Naive B cell (primary cell): ENCODE results near the gene C5orf22. TPM values are rescaled to one million over a fixed set of nuclear protein-coding genes. Genes with fewer than 3 reads are reported as not detected.
"Not testable (repeated sequence)": the region's sequence is repeated elsewhere in the genome, so short reads cannot be mapped to it uniquely, and the experiment has no call there.

Source experiments
- ATAC-seq, 2 donors: fragments of 150-1000 bp; cut with Tn5 transposase; 2 replicates each; pipeline ENCODE4 v1.10.0; 2021; ENCODE audit warnings: low read depth in 2 of 2, mild to moderate bottlenecking in 2 of 2, moderate library complexity in 2 of 2
- DNase-seq: peaks from one replicate; pipeline ENCODE4 v3.0.0; 2022
- H3K27ac Mint-ChIP-seq, 6 donors: one replicate each; pipeline ENCODE4 v1.8.0; 2020 to 2022; ENCODE audit warnings: mild to moderate bottlenecking in 6 of 6, mixed read lengths in 6 of 6, moderate library complexity in 5 of 6, inconsistent platforms in 2 of 6
- H3K27me3 Mint-ChIP-seq, 3 donors: one replicate each; pipeline ENCODE4 v1.8.0; 2021 to 2022; ENCODE audit warnings: mixed read lengths in 3 of 3, mild to moderate bottlenecking in 1 of 3
- H3K36me3 Mint-ChIP-seq, 2 donors: one replicate each; pipeline ENCODE4 v1.8.0; 2020 to 2022; ENCODE audit warnings: mixed read lengths in 2 of 2, inconsistent platforms in 1 of 2, mild to moderate bottlenecking in 1 of 2
- H3K4me1 Mint-ChIP-seq, 3 donors: one replicate each; pipeline ENCODE4 v1.8.0; 2020 to 2022; ENCODE audit warnings: mixed read lengths in 3 of 3, inconsistent platforms in 1 of 3, mild to moderate bottlenecking in 1 of 3, moderate library complexity in 1 of 3
- H3K4me3 Mint-ChIP-seq, 8 donors: one replicate each; pipeline ENCODE4 v1.8.0; 2020 to 2022; ENCODE audit warnings: mild to moderate bottlenecking in 8 of 8, mixed read lengths in 8 of 8, moderate library complexity in 8 of 8, inconsistent platforms in 2 of 8
- H3K9me3 Mint-ChIP-seq, 7 donors: one replicate each; pipeline ENCODE4 v1.8.0; 2020 to 2022; ENCODE audit warnings: mixed read lengths in 7 of 7, mild to moderate bottlenecking in 5 of 7, inconsistent platforms in 2 of 7, moderate library complexity in 1 of 7
- polyA plus RNA-seq, 6 donors: library from polyadenylated mRNA; unstranded; fragments of 300-500 nt; fragmentation: Illumina TruSeq; gene quantifications; one replicate each; pipeline ENCODE4 v1.2.3, GENCODE V29; 2021; ENCODE audit warnings: low read depth in 6 of 6

The C5orf22 gene
- polyA plus RNA-seq, 6 donors from 2014 or later: 19.5 to 31.3 (median 25.9) TPM

DNA sequence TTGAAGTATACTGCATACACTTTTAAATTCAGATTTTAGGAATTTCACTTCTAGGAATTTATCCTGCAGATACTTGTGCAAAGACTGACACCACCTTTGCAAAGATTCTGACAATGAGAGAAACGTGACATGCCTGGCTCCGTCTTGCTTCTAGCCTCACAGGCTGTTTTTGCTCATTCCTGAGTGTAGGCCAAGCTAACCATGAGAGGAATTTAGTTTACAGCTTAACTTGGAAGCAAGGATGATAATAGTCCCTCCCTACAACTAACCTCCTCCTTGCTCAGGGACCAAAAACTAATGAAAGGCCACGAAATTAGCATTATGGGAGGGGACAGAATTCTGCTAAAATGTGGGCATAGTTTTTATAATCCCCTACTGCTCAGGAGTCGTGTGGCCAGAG is 31.1 kb downstream of the C5orf22 start:
- DNase-seq (no peak), ATAC-seq (no peak)
- Mint-ChIP-seq H3K9me3 (peaks cover 14 to 26% (median 18%) of the 10 kb centered on the region in 7 donors), H3K27ac (no peak overlapping the region), H3K27me3 (no peaks in the 10 kb centered on the region), H3K36me3 (peaks cover 7 to 29% of the 10 kb centered on the region in 2 donors), H3K4me1 (no peaks in the 10 kb centered on the region), H3K4me3 (no peak overlapping the region)

DNA sequence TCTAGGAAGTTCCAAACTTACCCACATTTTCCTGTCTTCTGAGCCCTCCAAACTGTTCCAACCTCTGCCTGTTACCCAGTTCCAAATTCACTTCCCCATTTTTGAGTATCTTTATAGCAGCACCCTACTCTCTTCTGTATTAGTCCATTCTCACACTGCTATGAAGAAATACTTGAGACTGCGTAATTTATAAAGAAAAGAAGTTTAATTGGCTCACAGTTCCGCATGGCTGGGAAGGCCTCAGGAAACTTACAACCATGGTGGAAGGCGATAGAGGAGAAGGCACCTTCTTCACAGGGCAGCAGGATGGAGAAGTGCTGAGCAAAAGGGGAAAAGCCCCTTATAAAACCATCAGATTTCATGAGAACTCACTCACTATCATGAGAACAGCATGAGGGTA is 34.3 kb downstream of the C5orf22 start:
- not testable (repeated sequence) for H3K4me3 Mint-ChIP-seq, DNase-seq, H3K27ac Mint-ChIP-seq, H3K27me3 Mint-ChIP-seq, H3K4me1 Mint-ChIP-seq, ATAC-seq
- H3K36me3 Mint-ChIP-seq: peaks cover 5 to 29% of the 10 kb centered on the region in 2 donors
- peaks cover 14 to 26% (median 18%) of the 10 kb centered on the region in 7 donors for H3K9me3 Mint-ChIP-seq

DNA sequence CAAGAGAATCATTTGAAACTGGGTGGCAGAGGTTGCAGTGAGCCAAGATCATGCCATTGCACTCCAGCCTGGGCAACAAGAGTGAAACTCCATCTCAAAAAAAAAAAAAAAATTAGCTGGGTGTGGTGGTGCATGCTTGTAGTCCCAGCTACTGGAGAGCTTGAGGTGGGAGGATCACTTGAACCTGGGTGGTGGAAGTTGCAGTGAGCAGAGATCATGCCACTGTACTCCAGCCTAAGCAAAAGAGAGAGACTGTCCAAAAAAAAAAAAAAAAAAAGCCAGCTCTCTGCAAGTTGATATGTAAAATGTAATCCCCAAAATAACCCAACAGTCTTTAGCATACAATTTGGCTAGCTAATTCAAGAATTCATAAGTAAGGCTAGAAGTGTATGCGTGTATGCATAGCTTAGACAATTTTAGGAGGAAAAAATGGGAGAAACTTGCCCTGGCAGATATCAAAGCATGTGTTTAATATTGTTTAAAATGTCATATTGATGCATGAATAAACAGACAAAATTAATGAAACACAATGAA is 36.3 kb downstream of the C5orf22 start:
- Mint-ChIP-seq H3K27me3 (peaks cover 0 to 14% (median 6%) of the 10 kb centered on the region in 3 donors), H3K36me3 (peaks cover 5 to 29% of the 10 kb centered on the region in 2 donors), H3K27ac (no peak overlapping the region), H3K4me1 (no peaks in the 10 kb centered on the region), H3K9me3 (peaks cover 14 to 26% (median 18%) of the 10 kb centered on the region in 7 donors), H3K4me3 (no peak overlapping the region)
- ATAC-seq (no peak), DNase-seq (no peak)

DNA sequence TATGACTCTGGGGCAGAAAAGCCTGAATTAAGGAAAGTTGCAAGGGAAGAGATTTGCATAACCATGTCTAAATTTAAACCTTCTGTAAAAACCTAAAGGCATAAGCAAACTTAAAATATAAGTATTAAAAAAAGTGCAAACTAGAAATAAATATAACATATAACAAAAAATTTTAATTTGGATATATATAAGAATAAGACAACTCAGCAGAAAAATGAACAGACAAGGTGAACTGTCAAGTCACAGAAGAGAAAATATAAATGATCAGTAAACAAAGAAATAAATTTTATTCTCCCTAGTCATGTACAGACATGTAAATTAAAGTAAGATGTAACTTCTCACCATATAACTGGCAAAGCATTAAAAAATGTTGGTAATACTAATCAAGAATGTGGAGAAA is 37.0 kb downstream of the C5orf22 start:
- H3K36me3 Mint-ChIP-seq: peaks cover 5 to 26% of the 10 kb centered on the region in 2 donors
- H3K9me3 Mint-ChIP-seq: peaks cover 13 to 23% (median 15%) of the 10 kb centered on the region in 7 donors
- peaks cover 0 to 17% (median 6%) of the 10 kb centered on the region in 3 donors for H3K27me3 Mint-ChIP-seq
- DNase-seq: no peak
- H3K4me3 Mint-ChIP-seq: no peak overlapping the region
- H3K27ac Mint-ChIP-seq: no peak overlapping the region
- no peaks in the 10 kb centered on the region for H3K4me1 Mint-ChIP-seq
- ATAC-seq: no peak

DNA sequence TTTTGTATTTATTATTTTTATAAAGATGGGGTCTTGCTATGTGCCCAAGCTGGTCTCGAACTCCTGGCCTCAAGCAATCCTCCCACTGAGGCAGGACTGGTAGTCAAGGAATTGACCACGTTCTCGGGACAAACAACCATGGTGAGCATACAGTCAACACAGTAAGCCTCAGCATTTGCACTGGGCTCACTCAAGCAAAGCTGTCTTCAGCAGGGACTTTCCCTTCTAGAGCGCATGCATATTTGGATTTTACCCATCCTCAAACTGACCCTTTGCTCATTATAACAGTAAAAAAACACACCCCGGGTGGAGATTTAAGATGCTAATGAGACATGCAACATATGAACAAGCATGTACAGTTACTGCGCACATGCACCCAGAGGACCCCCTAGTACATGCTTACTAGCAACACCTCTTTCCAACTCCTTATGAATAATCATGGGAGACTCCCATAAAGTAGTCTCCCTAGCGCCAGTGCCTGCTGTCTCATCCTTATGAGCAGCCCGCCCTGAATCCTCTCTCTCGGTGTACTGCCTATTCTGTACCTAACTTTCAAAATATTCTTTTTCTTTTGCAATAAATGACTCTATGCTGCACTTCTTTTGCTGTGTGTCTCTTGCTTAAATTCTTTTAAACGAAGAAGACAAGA is 41.5 kb downstream of the C5orf22 start:
- DNase-seq (no peak), ATAC-seq (no peak)
- H3K27me3 Mint-ChIP-seq: peaks cover 14 to 38% (median 28%) of the 10 kb centered on the region in 3 donors
- H3K4me3 Mint-ChIP-seq: no peak overlapping the region
- no peaks in the 10 kb centered on the region for H3K36me3 Mint-ChIP-seq
- H3K27ac Mint-ChIP-seq: no peak overlapping the region
- H3K9me3 Mint-ChIP-seq: peaks cover 0 to 2% (median 0%) of the 10 kb centered on the region in 7 donors
- no peaks in the 10 kb centered on the region for H3K4me1 Mint-ChIP-seq

DNA sequence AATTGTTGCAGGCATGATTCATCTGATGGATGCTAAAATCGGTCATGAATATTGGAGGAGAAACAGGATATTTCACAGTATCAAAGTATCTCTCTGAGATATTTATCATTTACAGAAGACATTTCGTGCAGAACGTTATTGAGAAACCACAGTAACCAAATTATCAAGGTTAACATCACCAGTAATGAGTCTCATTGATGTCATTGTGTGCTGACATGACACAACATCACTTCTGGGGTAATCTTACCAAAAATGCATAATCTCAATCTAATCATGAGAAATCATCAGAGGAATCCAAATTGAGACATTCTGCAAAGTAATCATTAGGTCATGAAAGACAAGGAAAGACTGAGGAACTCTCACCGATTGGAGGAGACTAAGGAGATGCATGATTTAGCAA is 42.7 kb downstream of the C5orf22 start:
- H3K36me3 Mint-ChIP-seq: no peaks in the 10 kb centered on the region
- no peak for ATAC-seq

DNA sequence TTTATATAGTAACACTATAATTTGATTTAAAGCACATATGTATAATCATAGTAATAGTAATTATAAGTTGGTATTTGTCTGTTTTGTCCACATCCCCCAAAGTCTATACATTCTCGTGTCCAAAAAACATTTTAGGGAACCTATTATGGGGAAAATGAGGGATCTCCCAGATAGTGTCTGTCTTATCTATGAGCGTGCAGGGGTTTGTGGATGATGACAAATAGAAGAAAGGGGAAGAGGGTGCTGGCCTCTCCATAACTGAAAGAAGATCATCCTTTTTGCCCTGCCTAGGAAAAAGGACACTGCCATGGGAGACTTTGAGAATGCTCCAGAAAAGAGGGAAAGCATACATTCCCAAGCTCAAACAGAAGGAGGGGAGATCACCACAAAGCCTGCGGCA is 45.3 kb downstream of the C5orf22 start:
- Mint-ChIP-seq H3K4me1 (no peaks in the 10 kb centered on the region), H3K4me3 (no peak overlapping the region), H3K27me3 (peaks cover 14 to 35% (median 26%) of the 10 kb centered on the region in 3 donors), H3K27ac (no peak overlapping the region), H3K36me3 (no peaks in the 10 kb centered on the region), H3K9me3 (no peaks in the 10 kb centered on the region)
- no peak for DNase-seq
- no peak for ATAC-seq

More for the DNA sequence above, 42.7 kb downstream of the C5orf22 start:
- no peak for DNase-seq
- H3K27me3 Mint-ChIP-seq: peaks cover 14 to 39% (median 29%) of the 10 kb centered on the region in 3 donors
- no peak overlapping the region for H3K4me3 Mint-ChIP-seq
- H3K4me1 Mint-ChIP-seq: no peaks in the 10 kb centered on the region
- H3K27ac Mint-ChIP-seq: no peak overlapping the region
- peaks cover 0 to 2% (median 0%) of the 10 kb centered on the region in 7 donors for H3K9me3 Mint-ChIP-seq

DNA sequence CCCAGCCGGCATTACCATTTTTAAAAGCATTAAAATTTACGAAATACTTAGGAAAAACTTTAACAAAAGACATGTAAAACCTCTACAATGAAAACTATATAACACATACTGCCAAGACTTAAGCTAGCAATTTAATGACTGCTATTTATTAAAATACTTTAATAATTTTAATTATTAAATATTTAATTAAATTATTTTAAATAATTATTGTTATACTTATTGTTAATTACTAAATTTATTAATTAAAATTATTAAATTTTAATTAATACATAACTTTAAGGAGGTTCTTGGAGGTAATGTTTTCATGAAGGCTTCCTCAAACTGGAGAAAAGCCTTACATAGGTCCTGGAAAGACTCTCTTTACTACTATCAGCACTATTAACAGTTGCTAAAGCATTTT is 47.5 kb downstream of the C5orf22 start:
- no peak overlapping the region for H3K4me3 Mint-ChIP-seq
- H3K4me1 Mint-ChIP-seq: no peaks in the 10 kb centered on the region
- DNase-seq (no peak), ATAC-seq (no peak)
- no peak overlapping the region for H3K27ac Mint-ChIP-seq
- H3K36me3 Mint-ChIP-seq: no peaks in the 10 kb centered on the region
- H3K9me3 Mint-ChIP-seq: no peaks in the 10 kb centered on the region
- peaks cover 17 to 32% (median 31%) of the 10 kb centered on the region in 3 donors for H3K27me3 Mint-ChIP-seq

DNA sequence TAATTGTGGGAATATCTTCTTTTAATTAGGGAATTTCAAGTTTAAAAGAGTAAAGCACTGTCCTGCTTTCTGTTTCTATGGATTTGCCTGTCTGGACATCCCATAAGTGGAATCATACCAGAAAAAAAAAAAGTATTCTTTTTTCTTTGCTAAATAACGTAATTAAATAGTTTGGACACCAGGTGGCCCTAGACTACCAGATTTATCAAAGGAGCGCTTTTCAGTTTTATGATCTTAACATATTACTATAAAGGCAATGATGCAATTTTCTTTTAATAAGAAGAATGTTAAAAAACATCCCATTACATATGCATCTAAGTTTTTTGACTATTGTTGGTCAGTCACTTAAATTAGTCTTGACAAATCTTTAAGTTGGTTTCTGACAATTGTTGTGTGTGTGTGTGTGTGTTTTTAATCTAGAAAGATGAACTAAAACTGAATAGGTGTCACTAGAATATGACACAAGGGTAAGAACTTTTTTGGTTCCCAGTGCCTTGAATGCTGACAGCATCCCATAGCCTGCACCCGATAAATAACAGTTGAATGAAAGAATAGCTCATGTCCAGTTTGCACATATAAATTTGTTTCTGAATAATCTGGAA is 49.5 kb downstream of the C5orf22 start:
- Mint-ChIP-seq H3K27ac (no peak overlapping the region), H3K36me3 (no peaks in the 10 kb centered on the region), H3K27me3 (peaks cover 18 to 33% (median 29%) of the 10 kb centered on the region in 3 donors), H3K9me3 (peaks cover 0 to 8% (median 4%) of the 10 kb centered on the region in 7 donors), H3K4me3 (no peak overlapping the region), H3K4me1 (no peaks in the 10 kb centered on the region)
- no peak for ATAC-seq
- DNase-seq: peak; percentile 5

DNA sequence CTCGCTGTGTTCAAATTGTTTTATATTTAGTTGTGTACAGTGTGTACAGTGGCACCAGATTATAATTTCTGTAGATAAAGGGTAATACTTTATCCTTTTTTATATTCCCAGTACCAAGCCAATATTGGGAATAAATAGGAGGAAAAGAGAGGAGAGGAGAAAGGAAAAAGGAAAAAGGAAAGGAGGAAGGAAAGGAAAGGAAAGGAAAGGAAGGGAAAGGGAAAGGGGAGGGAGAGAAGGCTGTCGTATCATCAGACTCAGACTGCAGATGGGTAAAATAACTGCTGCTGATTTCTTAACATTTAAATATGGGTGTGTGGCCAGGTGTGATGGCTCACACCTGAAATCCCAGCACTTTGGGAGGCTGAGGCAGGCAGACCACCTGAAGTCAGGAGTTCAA is 51.0 kb downstream of the C5orf22 start:
- DNase-seq (no peak), ATAC-seq (no peak)
- Mint-ChIP-seq H3K9me3 (peaks cover 0 to 8% (median 4%) of the 10 kb centered on the region in 7 donors), H3K4me1 (no peaks in the 10 kb centered on the region), H3K4me3 (no peak overlapping the region), H3K27ac (no peak overlapping the region), H3K27me3 (peaks cover 11 to 30% (median 21%) of the 10 kb centered on the region in 3 donors), H3K36me3 (no peaks in the 10 kb centered on the region)

DNA sequence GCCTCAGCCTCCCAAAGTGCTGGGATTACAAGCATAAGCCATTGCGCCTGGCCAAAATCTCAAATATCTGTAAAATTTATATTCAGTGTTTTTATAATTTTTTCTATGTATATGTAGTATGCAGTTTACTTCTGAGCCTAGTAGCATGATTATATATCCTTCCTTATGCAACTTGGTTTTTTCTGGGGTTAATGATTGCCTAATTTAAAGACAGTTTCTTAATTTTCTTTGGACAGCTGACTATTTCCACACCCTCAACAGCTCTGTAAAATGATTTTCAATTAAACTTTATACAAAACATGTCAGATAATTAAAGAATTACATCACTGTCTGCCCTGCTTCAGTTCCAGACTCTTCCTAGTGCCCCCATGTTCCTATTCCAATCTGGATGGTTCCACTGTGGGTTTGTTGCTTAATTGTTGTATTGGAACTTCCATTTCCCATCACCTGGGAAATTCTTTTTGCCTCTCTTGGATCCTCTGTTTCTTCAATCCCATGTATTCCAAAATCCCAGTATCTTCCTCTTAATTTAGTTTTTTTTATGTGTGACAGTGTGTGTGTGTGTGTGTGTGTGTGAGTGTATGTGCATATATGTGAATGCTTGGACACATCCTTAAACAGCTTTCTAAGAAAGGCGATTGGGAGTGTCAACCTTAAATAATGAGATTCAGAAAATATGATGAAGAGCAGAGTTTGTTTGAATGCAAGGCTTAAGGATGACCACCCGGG is 53.2 kb downstream of the C5orf22 start:
- peaks cover 0 to 8% (median 4%) of the 10 kb centered on the region in 7 donors for H3K9me3 Mint-ChIP-seq
- no peak overlapping the region for H3K4me3 Mint-ChIP-seq
- no peak for DNase-seq
- no peak overlapping the region for H3K27ac Mint-ChIP-seq
- ATAC-seq: no peak
- H3K4me1 Mint-ChIP-seq: no peaks in the 10 kb centered on the region
- H3K36me3 Mint-ChIP-seq: no peaks in the 10 kb centered on the region
- peaks cover 11 to 32% (median 15%) of the 10 kb centered on the region in 3 donors for H3K27me3 Mint-ChIP-seq

DNA sequence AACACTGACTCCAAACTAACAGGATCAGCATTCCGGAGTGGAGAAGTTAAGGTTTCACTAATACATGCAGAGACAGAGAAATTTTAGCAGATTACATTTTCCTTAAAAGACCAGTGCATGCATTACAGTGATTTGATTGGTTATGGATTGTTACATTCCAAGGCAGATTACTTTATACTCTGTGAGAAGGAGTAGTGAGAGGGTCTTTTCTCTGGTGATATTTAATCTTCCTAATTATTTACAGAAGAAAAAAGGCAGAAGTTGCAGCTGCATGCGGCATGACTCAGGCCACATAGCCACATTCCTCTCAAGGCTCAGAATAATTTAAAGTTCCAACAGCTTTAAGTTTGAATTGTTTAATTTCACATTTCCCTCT is 53.8 kb downstream of the C5orf22 start:
- Mint-ChIP-seq H3K27ac (no peak overlapping the region), H3K36me3 (no peaks in the 10 kb centered on the region), H3K9me3 (peaks cover 0 to 8% (median 4%) of the 10 kb centered on the region in 7 donors), H3K4me3 (no peak overlapping the region), H3K27me3 (peaks cover 11 to 32% (median 15%) of the 10 kb centered on the region in 3 donors), H3K4me1 (no peaks in the 10 kb centered on the region)
- DNase-seq: no peak
- no peak for ATAC-seq

DNA sequence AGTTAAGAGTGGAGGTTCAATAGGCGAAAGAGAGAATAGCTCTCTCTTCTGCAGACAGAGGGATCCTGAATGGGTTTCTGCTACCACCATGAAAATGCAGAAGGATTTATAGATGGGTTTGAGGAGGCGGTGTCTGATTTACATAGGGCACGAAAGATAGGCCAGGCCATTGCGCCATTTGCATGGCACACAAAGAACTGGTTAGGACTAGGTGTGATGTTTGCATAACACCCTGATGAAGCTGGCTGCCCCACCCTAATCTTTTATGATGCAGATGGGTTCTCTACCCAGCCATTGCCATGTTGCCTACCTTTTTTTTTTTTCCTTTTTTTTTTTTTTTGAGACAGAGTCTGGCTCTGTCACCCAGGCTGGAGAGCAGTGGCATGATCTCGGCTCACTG is 55.4 kb downstream of the C5orf22 start:
- peaks cover 0 to 8% (median 4%) of the 10 kb centered on the region in 7 donors for H3K9me3 Mint-ChIP-seq
- ATAC-seq (no peak), DNase-seq (no peak)
- H3K36me3 Mint-ChIP-seq: no peaks in the 10 kb centered on the region
- no peak overlapping the region for H3K27ac Mint-ChIP-seq
- H3K4me1 Mint-ChIP-seq: no peaks in the 10 kb centered on the region
- no peak overlapping the region for H3K4me3 Mint-ChIP-seq
- peaks cover 11 to 25% (median 15%) of the 10 kb centered on the region in 3 donors for H3K27me3 Mint-ChIP-seq
